WERI-Rb-1 (cell line): ENCODE results near the gene MFAP2.

Experiments
- DNase-seq: peaks from one replicate; pipeline ENCODE4 v3.0.0-alpha.2; 2020
- H3K27ac ChIP-seq: fragments of 250-450 bp; sonication (Bioruptor Pico); 2 replicates; pipeline ENCODE4 v1.5.1; 2020; ENCODE audit warnings: mild to moderate bottlenecking, moderate library complexity
- H3K27me3 ChIP-seq: fragments of 250-450 bp; sonication (Bioruptor Pico); 2 replicates; pipeline ENCODE4 v1.5.1; 2021; ENCODE audit warnings: mild to moderate bottlenecking, low read depth, moderate library complexity; ENCODE audit not compliant: insufficient read depth, severe bottlenecking
- H3K36me3 ChIP-seq: fragments of 250-450 bp; sonication (Bioruptor Pico); 2 replicates; pipeline ENCODE4 v1.5.1; 2020; ENCODE audit warnings: mild to moderate bottlenecking, moderate library complexity
- H3K4me3 ChIP-seq: 2 replicates; pipeline ENCODE4 v1.5.1; 2011; ENCODE audit warnings: low read depth, mild to moderate bottlenecking, control low read depth, low read length
- H3K9me3 ChIP-seq: fragments of 250-450 bp; sonication (Bioruptor Pico); 2 replicates; pipeline ENCODE4 v1.5.1; 2021; ENCODE audit warnings: mild to moderate bottlenecking, moderate library complexity; ENCODE audit not compliant: severe bottlenecking
- CTCF ChIP-seq: IDR thresholded peaks from 2 replicates; pipeline ENCODE4 v1.5.1; 2011; ENCODE audit warnings: low read depth, mild to moderate bottlenecking, control low read depth, inconsistent platforms, low read length

The MFAP2 gene

GRCh38 chr1:16998589-16998988, 18.2 kb upstream of the MFAP2 start:
- no peak overlapping the region for H3K4me3 ChIP-seq
- H3K9me3 ChIP-seq: no peaks in the 10 kb centered on the region
- no peak for DNase-seq
- peaks cover 32% of the 10 kb centered on the region for H3K36me3 ChIP-seq
- TF ChIP-seq CTCF: no peak
- H3K27ac ChIP-seq: no peak overlapping the region
- H3K27me3 ChIP-seq: no peaks in the 10 kb centered on the region

GRCh38 chr1:16996845-16997244, 16.4 kb upstream of the MFAP2 start:
- H3K9me3 ChIP-seq: no peaks in the 10 kb centered on the region
- DNase-seq: no peak
- no peak for TF ChIP-seq CTCF
- H3K27me3 ChIP-seq: no peaks in the 10 kb centered on the region
- peaks cover 26% of the 10 kb centered on the region for H3K36me3 ChIP-seq
- no peak overlapping the region for H3K27ac ChIP-seq
- no peak overlapping the region for H3K4me3 ChIP-seq

GRCh38 chr1:16993521-16994038, 13.2 kb upstream of the MFAP2 start:
- peaks cover 16% of the 10 kb centered on the region for H3K36me3 ChIP-seq
- no peak for TF ChIP-seq CTCF
- no peak overlapping the region for H3K27ac ChIP-seq
- H3K9me3 ChIP-seq: no peaks in the 10 kb centered on the region
- DNase-seq: no peak
- no peak overlapping the region for H3K4me3 ChIP-seq
- no peaks in the 10 kb centered on the region for H3K27me3 ChIP-seq

GRCh38 chr1:16992675-16993074, 12.3 kb upstream of the MFAP2 start:
- DNase-seq: no peak
- Histone ChIP-seq H3K36me3 (peaks cover 13% of the 10 kb centered on the region), H3K27me3 (no peaks in the 10 kb centered on the region), H3K9me3 (no peaks in the 10 kb centered on the region), H3K27ac (no peak overlapping the region), H3K4me3 (no peak overlapping the region)
- TF ChIP-seq CTCF: no peak

- Histone ChIP-seq H3K9me3 (no peaks in the 10 kb centered on the region), H3K36me3 (peaks cover 16% of the 10 kb centered on the region), H3K27ac (no peak overlapping the region), H3K4me3 (no peak overlapping the region), H3K27me3 (no peaks in the 10 kb centered on the region)
- no peak for TF ChIP-seq CTCF
- no peak for DNase-seq
Observed at GRCh38 chr1:16992102-16992501, 11.7 kb upstream of the MFAP2 start.

GRCh38 chr1:16991571-16991970, 11.2 kb upstream of the MFAP2 start:
- no peaks in the 10 kb centered on the region for H3K27me3 ChIP-seq

More at GRCh38 chr1:16991571-16991970, 11.2 kb upstream of the MFAP2 start:
- no peaks in the 10 kb centered on the region for H3K9me3 ChIP-seq
- no peak for TF ChIP-seq CTCF
- H3K36me3 ChIP-seq: peaks cover 17% of the 10 kb centered on the region
- H3K4me3 ChIP-seq: no peak overlapping the region
- DNase-seq: no peak
- H3K27ac ChIP-seq: no peak overlapping the region
